GM23338 (cell line): ENCODE data around the gene EIF2B5.

ENCODE experiments used
- CREB1 ChIP-seq: fragments of 250-450 bp; sonication (Bioruptor Pico); IDR thresholded peaks from 2 replicates; pipeline ENCODE4 v1.5.0; 2020; ENCODE audit warnings: low read depth, mild to moderate bottlenecking, moderate library complexity
- ETS1 ChIP-seq: IDR thresholded peaks from 2 replicates; pipeline ENCODE4 v1.6.1; 2016; ENCODE audit warnings: antibody characterized with exemption
- EZH2 ChIP-seq: fragments of 200-600 bp; sonication (generic); IDR thresholded peaks from one replicate; pipeline ENCODE4 v1.8.0; 2017; ENCODE audit warnings: antibody characterized with exemption, mild to moderate bottlenecking, low read depth; ENCODE audit not compliant: unreplicated experiment
- EZH2phosphoT487 ChIP-seq: fragments of 200-600 bp; sonication (generic); IDR thresholded peaks from one replicate; pipeline ENCODE4 v1.8.1; 2018; ENCODE audit warnings: antibody characterized with exemption; ENCODE audit not compliant: unreplicated experiment
- NANOG ChIP-seq: IDR thresholded peaks from 2 replicates; pipeline ENCODE4 v1.6.1; 2016; ENCODE audit warnings: antibody characterized with exemption, borderline replicate concordance
- POLR2AphosphoS5 ChIP-seq: IDR thresholded peaks from 2 replicates; pipeline ENCODE4 v1.6.1; 2016; ENCODE audit warnings: antibody characterized with exemption, low read depth
- ZNF114 ChIP-seq: fragments of 250-450 bp; sonication (Bioruptor Pico); IDR thresholded peaks from 2 replicates; pipeline ENCODE4 v1.5.0; 2020; ENCODE audit warnings: mild to moderate bottlenecking, moderate library complexity
- TF ChIP-seq, protein P1 (sequence below), 2 experiments: fragments of 200-600 bp in 1 of 2; sonication (generic) in 1 of 2; conservative IDR thresholded peaks; 2 replicates each; pipeline versions ENCODE4 v1.5.1 to v1.6.1; 2016 to 2017; ENCODE audit warnings: antibody characterized with exemption in 2 of 2, low read depth in 2 of 2, mild to moderate bottlenecking in 2 of 2, moderate library complexity in 1 of 2
- TF ChIP-seq, protein P2 (sequence below): IDR thresholded peaks from one replicate; pipeline ENCODE4 v1.6.1; 2018; ENCODE audit warnings: antibody characterized with exemption; ENCODE audit not compliant: unreplicated experiment

DNA sequence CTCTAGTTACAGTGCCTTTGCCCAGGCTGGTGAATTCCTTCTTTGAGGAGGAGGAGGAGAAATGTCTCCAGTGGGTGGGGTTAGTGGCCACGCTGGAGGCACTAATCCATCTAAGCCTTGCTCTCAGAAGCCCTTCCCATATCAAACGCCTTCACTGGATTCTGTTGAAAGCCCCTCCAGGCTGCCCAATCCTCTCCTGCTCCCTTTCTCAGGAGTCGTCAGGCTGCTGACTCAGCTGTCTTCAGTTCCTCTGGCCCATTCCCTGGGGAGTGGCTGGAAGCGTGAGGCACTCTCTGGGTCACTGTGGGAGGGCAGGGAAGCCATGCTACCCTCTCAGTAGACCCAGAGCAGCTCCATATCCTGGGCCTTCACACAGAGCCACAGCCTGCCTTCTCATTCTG, 42.2 kb downstream of the EIF2B5 start:
- TF ChIP-seq, protein P1, sequence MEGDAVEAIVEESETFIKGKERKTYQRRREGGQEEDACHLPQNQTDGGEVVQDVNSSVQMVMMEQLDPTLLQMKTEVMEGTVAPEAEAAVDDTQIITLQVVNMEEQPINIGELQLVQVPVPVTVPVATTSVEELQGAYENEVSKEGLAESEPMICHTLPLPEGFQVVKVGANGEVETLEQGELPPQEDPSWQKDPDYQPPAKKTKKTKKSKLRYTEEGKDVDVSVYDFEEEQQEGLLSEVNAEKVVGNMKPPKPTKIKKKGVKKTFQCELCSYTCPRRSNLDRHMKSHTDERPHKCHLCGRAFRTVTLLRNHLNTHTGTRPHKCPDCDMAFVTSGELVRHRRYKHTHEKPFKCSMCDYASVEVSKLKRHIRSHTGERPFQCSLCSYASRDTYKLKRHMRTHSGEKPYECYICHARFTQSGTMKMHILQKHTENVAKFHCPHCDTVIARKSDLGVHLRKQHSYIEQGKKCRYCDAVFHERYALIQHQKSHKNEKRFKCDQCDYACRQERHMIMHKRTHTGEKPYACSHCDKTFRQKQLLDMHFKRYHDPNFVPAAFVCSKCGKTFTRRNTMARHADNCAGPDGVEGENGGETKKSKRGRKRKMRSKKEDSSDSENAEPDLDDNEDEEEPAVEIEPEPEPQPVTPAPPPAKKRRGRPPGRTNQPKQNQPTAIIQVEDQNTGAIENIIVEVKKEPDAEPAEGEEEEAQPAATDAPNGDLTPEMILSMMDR (conservative IDR thresholded peaks at IDR 0.05; ENCODE audit: low read depth in 2 of 2), result no peak
- no peak for TF ChIP-seq EZH2phosphoT487
- TF ChIP-seq POLR2AphosphoS5, result no peak
- TF ChIP-seq EZH2, result no peak
- no peak for TF ChIP-seq ETS1
- no peak for TF ChIP-seq CREB1 (CRISPR knock-in tag)
- no peak for TF ChIP-seq NANOG
- TF ChIP-seq, protein P2, sequence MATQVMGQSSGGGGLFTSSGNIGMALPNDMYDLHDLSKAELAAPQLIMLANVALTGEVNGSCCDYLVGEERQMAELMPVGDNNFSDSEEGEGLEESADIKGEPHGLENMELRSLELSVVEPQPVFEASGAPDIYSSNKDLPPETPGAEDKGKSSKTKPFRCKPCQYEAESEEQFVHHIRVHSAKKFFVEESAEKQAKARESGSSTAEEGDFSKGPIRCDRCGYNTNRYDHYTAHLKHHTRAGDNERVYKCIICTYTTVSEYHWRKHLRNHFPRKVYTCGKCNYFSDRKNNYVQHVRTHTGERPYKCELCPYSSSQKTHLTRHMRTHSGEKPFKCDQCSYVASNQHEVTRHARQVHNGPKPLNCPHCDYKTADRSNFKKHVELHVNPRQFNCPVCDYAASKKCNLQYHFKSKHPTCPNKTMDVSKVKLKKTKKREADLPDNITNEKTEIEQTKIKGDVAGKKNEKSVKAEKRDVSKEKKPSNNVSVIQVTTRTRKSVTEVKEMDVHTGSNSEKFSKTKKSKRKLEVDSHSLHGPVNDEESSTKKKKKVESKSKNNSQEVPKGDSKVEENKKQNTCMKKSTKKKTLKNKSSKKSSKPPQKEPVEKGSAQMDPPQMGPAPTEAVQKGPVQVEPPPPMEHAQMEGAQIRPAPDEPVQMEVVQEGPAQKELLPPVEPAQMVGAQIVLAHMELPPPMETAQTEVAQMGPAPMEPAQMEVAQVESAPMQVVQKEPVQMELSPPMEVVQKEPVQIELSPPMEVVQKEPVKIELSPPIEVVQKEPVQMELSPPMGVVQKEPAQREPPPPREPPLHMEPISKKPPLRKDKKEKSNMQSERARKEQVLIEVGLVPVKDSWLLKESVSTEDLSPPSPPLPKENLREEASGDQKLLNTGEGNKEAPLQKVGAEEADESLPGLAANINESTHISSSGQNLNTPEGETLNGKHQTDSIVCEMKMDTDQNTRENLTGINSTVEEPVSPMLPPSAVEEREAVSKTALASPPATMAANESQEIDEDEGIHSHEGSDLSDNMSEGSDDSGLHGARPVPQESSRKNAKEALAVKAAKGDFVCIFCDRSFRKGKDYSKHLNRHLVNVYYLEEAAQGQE, result no peak
- TF ChIP-seq ZNF114 (CRISPR knock-in tag), result no peak
